CD8-positive, alpha-beta memory T cell (primary cell): ENCODE data around the gene TSPYL2. TPM values are rescaled to one million over a fixed set of nuclear protein-coding genes. Genes with fewer than 3 reads are reported as not detected.

ENCODE experiments used
- CTCF ChIA-PET: fragments of 350-600 bp; sonication (Branson Sonifier 250); formaldehyde crosslinking; loops from one replicate; lab custom pipeline; 2021; ENCODE audit warnings: antibody characterized with exemption; lab: Charles Lee
- POLR2A ChIA-PET: fragments of 350-600 bp; sonication (Branson Sonifier 250); formaldehyde crosslinking; loops from one replicate; lab custom pipeline; 2021; ENCODE audit warnings: antibody characterized with exemption; lab: Charles Lee
- DNase-seq, 5 donors: peaks; one replicate each; pipeline versions ENCODE4 v3.0.0 to v3.0.0-alpha.2; 2020 to 2022; ENCODE audit warnings: mixed read lengths in 1 of 5
- H3K27ac ChIP-seq: one replicate; pipeline ENCODE4 v1.7.0; 2013; ENCODE audit warnings: low read depth, mild to moderate bottlenecking, low read length, moderate library complexity
- H3K27me3 ChIP-seq: 2 replicates; pipeline ENCODE4 v1.7.0; 2013; ENCODE audit warnings: low read length, mild to moderate bottlenecking; ENCODE audit not compliant: insufficient read depth, poor library complexity, severe bottlenecking
- H3K36me3 ChIP-seq: 2 replicates; pipeline ENCODE4 v1.7.0; 2013; ENCODE audit warnings: mild to moderate bottlenecking, low read length, moderate library complexity; ENCODE audit not compliant: insufficient read depth
- H3K4me1 ChIP-seq: 2 replicates; pipeline ENCODE4 v1.7.0; 2013; ENCODE audit warnings: mild to moderate bottlenecking, low read length, moderate library complexity; ENCODE audit not compliant: insufficient read depth
- H3K4me3 ChIP-seq: 2 replicates; pipeline ENCODE4 v1.7.0; 2013; ENCODE audit warnings: mild to moderate bottlenecking, low read length
- H3K9me3 ChIP-seq: 2 replicates; pipeline ENCODE4 v1.7.0; 2013; ENCODE audit warnings: mild to moderate bottlenecking, low read length
- H3K27ac Mint-ChIP-seq, 8 donors: one replicate each; pipeline ENCODE4 v1.8.0; 2020 to 2021; ENCODE audit warnings: mixed read lengths in 8 of 8, mild to moderate bottlenecking in 6 of 8, inconsistent platforms in 3 of 8, moderate library complexity in 3 of 8
- H3K27me3 Mint-ChIP-seq, 2 donors: one replicate each; pipeline ENCODE4 v1.8.0; 2020 to 2021; ENCODE audit warnings: mixed read lengths in 2 of 2, mild to moderate bottlenecking in 1 of 2, moderate library complexity in 1 of 2
- H3K36me3 Mint-ChIP-seq, 3 donors: one replicate each; pipeline ENCODE4 v1.8.0; 2020 to 2021; ENCODE audit warnings: mixed read lengths in 3 of 3, inconsistent platforms in 1 of 3, mild to moderate bottlenecking in 1 of 3
- H3K4me1 Mint-ChIP-seq, 3 donors: one replicate each; pipeline ENCODE4 v1.8.0; 2020 to 2021; ENCODE audit warnings: mixed read lengths in 3 of 3, inconsistent platforms in 1 of 3, mild to moderate bottlenecking in 1 of 3
- H3K4me3 Mint-ChIP-seq, 7 donors: one replicate each; pipeline ENCODE4 v1.8.0; 2020 to 2021; ENCODE audit warnings: mixed read lengths in 7 of 7, mild to moderate bottlenecking in 6 of 7, moderate library complexity in 4 of 7, inconsistent platforms in 2 of 7
- H3K9me3 Mint-ChIP-seq, 5 donors: one replicate each; pipeline ENCODE4 v1.8.0; 2020 to 2022; ENCODE audit warnings: mixed read lengths in 5 of 5, mild to moderate bottlenecking in 3 of 5, moderate library complexity in 2 of 5, inconsistent platforms in 1 of 5
- polyA plus RNA-seq: library from polyadenylated mRNA; unstranded; fragments of 300-500 nt; fragmentation: Illumina TruSeq; gene quantifications from one replicate; pipeline ENCODE4 v1.2.3, GENCODE V29; 2021
- total RNA-seq, 2 experiments: library from RNA; stranded (reverse); gene quantifications; one replicate each; pipeline ENCODE4 v1.2.3, GENCODE V29; 2021

Gene TSPYL2
- total RNA-seq (10 to 100 TPM; 38.4 to 47.9 TPM), polyA plus RNA-seq (23.1 TPM)

- H3K4me3 ChIP-seq = peak within 1 kb of the TSS; percentile 67
- no peaks in the 10 kb centered on the region for H3K9me3 ChIP-seq
- peaks cover 5 to 54% (median 9%) of the 10 kb centered on the region in 3 donors for H3K36me3 Mint-ChIP-seq
- H3K36me3 ChIP-seq = peaks cover 22% of the 10 kb centered on the region
- no peaks in the 10 kb centered on the region for H3K9me3 Mint-ChIP-seq
- H3K27ac Mint-ChIP-seq = peak within 1 kb of the TSS; percentile 93 to 99 (median 98)
- peaks cover 19% of the 10 kb centered on the region for H3K4me1 ChIP-seq
- no peaks in the 10 kb centered on the region for H3K27me3 ChIP-seq
- POLR2A ChIA-PET = interaction anchor here (0.5 to 2.5 kb wide), 8 partner anchors 8 to 821 kb away, joined by 3 to 28 read pairs (median 4); partner anchors contain the start of genes KANTR and KDM5C
- H3K27ac ChIP-seq = peak within 1 kb of the TSS; percentile 64
- CTCF ChIA-PET = interaction anchor here (1.3 kb wide), 1 partner anchor 10 kb away, joined by 9 read pairs; no protein-coding TSS in a partner anchor
- peaks cover 0 to 19% of the 10 kb centered on the region in 2 donors for H3K27me3 Mint-ChIP-seq
- H3K4me1 Mint-ChIP-seq = peaks cover 32 to 54% (median 34%) of the 10 kb centered on the region in 3 donors
- H3K4me3 Mint-ChIP-seq = peak within 1 kb of the TSS; percentile 81 to 94 (median 88)
- peak; percentile 88 to 97 (median 93) for DNase-seq
These were observed at the start of gene TSPYL2 for GRCh38 chrX:53081925-53082772. TSPYL2 (plus strand) TSS chrX:53082367; CDS start chrX:53082499, 132 bp downstream.

DNA sequence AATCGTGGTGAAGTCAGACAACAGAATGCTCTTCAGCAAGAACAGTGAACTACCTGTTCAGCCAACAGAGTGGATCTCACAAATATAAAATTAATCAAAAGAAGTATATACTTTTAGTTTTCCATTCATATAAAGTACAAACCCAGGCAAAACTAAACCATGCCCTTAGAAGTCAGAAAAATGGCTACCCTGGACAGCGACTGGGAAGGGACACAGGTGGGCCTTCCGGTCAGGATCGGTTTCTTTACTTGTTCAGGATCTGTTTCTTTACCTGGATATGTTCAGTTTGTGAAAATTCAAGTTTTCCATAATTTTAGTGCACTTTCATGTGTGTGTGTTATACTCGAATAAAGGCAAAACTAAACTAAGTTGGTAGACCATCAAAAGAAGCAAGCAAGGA is 46.0 kb upstream of the TSPYL2 start:
- H3K4me3 ChIP-seq = no peak overlapping the region
- peaks cover 18 to 24% of the 10 kb centered on the region in 2 donors for H3K27me3 Mint-ChIP-seq
- no peaks in the 10 kb centered on the region for H3K9me3 ChIP-seq
- H3K36me3 ChIP-seq = no peaks in the 10 kb centered on the region
- no peaks in the 10 kb centered on the region for H3K27me3 ChIP-seq
- ChIA-PET CTCF (no interaction called here), POLR2A (no interaction called here)
- H3K4me3 Mint-ChIP-seq = no peak overlapping the region
- H3K36me3 Mint-ChIP-seq = no peaks in the 10 kb centered on the region
- no peak overlapping the region for H3K27ac Mint-ChIP-seq
- no peak for DNase-seq
- no peaks in the 10 kb centered on the region for H3K9me3 Mint-ChIP-seq
- no peaks in the 10 kb centered on the region for H3K4me1 ChIP-seq
- H3K4me1 Mint-ChIP-seq = no peaks in the 10 kb centered on the region
- no peak overlapping the region for H3K27ac ChIP-seq

- Mint-ChIP-seq H3K36me3 (no peaks in the 10 kb centered on the region), H3K4me1 (no peaks in the 10 kb centered on the region), H3K9me3 (no peaks in the 10 kb centered on the region), H3K27ac (no peak overlapping the region), H3K27me3 (peaks cover 13 to 22% of the 10 kb centered on the region in 2 donors), H3K4me3 (no peak overlapping the region)
- no peak for DNase-seq
- Histone ChIP-seq H3K9me3 (no peaks in the 10 kb centered on the region), H3K36me3 (no peaks in the 10 kb centered on the region), H3K27me3 (no peaks in the 10 kb centered on the region), H3K4me1 (no peaks in the 10 kb centered on the region), H3K4me3 (no peak overlapping the region), H3K27ac (no peak overlapping the region)
- ChIA-PET CTCF (no interaction called here), POLR2A (no interaction called here)
These were observed 42.9 kb upstream of the TSPYL2 start for GRCh38 chrX:53039236-53039635.

GRCh38 chrX:53044995-53045394 is 37.2 kb upstream of the TSPYL2 start:
- no peaks in the 10 kb centered on the region for H3K4me1 ChIP-seq
- H3K27ac ChIP-seq = no peak overlapping the region
- Mint-ChIP-seq H3K36me3 (no peaks in the 10 kb centered on the region), H3K4me1 (no peaks in the 10 kb centered on the region), H3K4me3 (no peak overlapping the region), H3K27ac (no peak overlapping the region), H3K9me3 (no peaks in the 10 kb centered on the region), H3K27me3 (peaks cover 5 to 8% of the 10 kb centered on the region in 2 donors)
- no peak for DNase-seq
- no peaks in the 10 kb centered on the region for H3K36me3 ChIP-seq
- POLR2A ChIA-PET = no interaction called here
- CTCF ChIA-PET = no interaction called here
- no peaks in the 10 kb centered on the region for H3K9me3 ChIP-seq
- H3K27me3 ChIP-seq = no peaks in the 10 kb centered on the region
- H3K4me3 ChIP-seq = no peak overlapping the region

GRCh38 chrX:53047228-53047627 is 34.9 kb upstream of the TSPYL2 start:
- H3K27me3 ChIP-seq = no peaks in the 10 kb centered on the region
- H3K4me3 Mint-ChIP-seq = no peak overlapping the region
- no peak overlapping the region for H3K27ac Mint-ChIP-seq
- peaks cover 4 to 9% of the 10 kb centered on the region in 2 donors for H3K27me3 Mint-ChIP-seq
- H3K27ac ChIP-seq = no peak overlapping the region
- no peaks in the 10 kb centered on the region for H3K9me3 Mint-ChIP-seq
- no peaks in the 10 kb centered on the region for H3K36me3 ChIP-seq
- H3K4me3 ChIP-seq = no peak overlapping the region
- POLR2A ChIA-PET = no interaction called here
- no peaks in the 10 kb centered on the region for H3K36me3 Mint-ChIP-seq
- no peaks in the 10 kb centered on the region for H3K9me3 ChIP-seq
- H3K4me1 ChIP-seq = no peaks in the 10 kb centered on the region
- H3K4me1 Mint-ChIP-seq = no peaks in the 10 kb centered on the region
- CTCF ChIA-PET = no interaction called here
- no peak for DNase-seq

DNA sequence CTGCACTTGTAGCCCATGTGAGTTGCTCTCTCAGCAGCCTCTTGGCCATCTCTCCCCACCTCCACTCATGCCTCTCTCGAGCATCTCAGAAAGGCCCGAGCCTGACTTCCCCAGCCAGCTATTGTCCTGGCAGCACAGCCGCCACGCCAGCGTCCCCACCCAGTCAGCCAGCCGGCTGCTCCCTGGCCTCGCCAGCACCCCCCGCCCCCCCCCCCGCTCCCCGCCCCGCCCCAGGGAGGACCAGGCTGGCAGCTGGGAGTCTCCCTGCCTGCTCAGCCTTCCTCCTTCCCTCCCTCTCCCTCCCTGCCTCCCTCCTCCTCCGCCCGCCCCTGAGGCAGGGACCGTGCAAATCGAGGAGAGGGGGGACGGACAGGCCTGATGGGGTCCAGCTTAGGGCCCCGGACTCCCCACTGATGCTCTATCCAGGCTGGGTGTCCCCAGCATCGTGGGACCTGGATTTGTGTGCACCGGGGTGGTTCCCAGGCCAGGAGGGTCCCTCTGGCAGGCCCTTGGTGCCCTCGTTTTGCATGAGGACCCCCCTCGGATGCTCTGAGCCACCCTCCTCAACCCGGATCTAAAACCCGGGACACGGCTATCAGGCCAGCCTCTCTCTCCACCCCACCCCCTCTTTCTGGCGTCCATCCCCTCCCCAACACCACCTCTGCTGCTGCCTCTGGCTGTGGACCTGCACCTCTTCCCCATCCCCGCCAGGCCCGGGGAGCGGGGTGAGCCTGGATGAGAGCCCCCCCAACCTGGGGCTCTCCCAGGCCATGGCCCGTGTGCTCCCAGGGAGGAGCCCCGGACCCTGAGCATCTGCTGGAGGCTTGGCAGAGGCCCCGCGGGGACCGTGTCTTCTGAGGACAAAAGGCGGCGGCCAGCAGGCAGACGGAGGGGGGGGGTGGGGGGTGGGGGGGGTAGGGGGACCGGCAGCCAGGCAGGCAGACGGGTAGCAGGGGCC is 33.7 kb upstream of the TSPYL2 start, which contains the start of gene GPR173:
Gene GPR173 (plus strand): TSS at position 621 of the 958 bp plus-strand sequence. CDS start 27,833 bp downstream, outside the sequence.
- Histone ChIP-seq H3K27ac (no peak within 1 kb of the TSS), H3K4me3 (no peak within 1 kb of the TSS), H3K9me3 (no peaks in the 10 kb centered on the region), H3K27me3 (no peaks in the 10 kb centered on the region), H3K36me3 (no peaks in the 10 kb centered on the region), H3K4me1 (no peaks in the 10 kb centered on the region)
- DNase-seq = no peak
- Mint-ChIP-seq H3K36me3 (no peaks in the 10 kb centered on the region), H3K4me3 (peak within 1 kb of the TSS in 1 of 7 donors; percentile 14), H3K27me3 (peaks cover 4 to 9% of the 10 kb centered on the region in 2 donors), H3K27ac (no peak within 1 kb of the TSS), H3K4me1 (no peaks in the 10 kb centered on the region), H3K9me3 (no peaks in the 10 kb centered on the region)
- ChIA-PET CTCF (no interaction called here), POLR2A (no interaction called here)

DNA sequence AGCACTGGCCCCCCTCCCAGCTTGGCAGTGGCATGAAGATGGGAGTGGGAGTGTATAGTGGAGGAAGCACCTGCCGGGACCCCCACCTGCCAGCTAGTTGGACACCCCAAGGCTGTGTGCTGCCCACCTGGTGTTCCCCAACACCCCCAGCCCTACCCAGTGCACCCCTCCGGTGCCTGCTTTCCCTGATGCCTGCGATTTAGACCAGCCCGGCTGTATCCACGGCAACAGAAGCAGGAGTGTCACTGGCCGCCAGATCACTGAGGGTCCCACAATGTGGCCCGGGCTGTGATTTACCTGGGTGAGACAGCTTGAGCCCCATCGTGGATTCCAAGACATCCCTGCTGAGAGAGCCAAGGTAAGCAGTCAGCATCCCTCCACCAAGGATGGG is 33.0 kb upstream of the TSPYL2 start:
- Histone ChIP-seq H3K27ac (no peak overlapping the region), H3K4me1 (peaks cover 3% of the 10 kb centered on the region), H3K27me3 (no peaks in the 10 kb centered on the region), H3K4me3 (no peak overlapping the region), H3K9me3 (no peaks in the 10 kb centered on the region), H3K36me3 (no peaks in the 10 kb centered on the region)
- Mint-ChIP-seq H3K9me3 (no peaks in the 10 kb centered on the region), H3K4me3 (no peak overlapping the region), H3K27ac (no peak overlapping the region), H3K36me3 (no peaks in the 10 kb centered on the region), H3K4me1 (peaks cover 0 to 3% (median 0%) of the 10 kb centered on the region in 3 donors), H3K27me3 (peaks cover 4 to 9% of the 10 kb centered on the region in 2 donors)
- POLR2A ChIA-PET = no interaction called here
- no peak for DNase-seq
- CTCF ChIA-PET = no interaction called here
